ENCODE data around the gene CELF2. TPM values are rescaled to one million over a fixed set of nuclear protein-coding genes. Genes with fewer than 3 reads are reported as not detected.

The CELF2 gene
- polyA plus RNA-seq, 1 donor from 2014 or later: 55.5 TPM

GRCh38 chr10:11095374-11095801 is 77.7 kb downstream of the CELF2 start:
- Histone ChIP-seq H3K27me3 (ENCODE audit: insufficient read depth, low read depth, low read length) (no peaks in the 10 kb centered on the region), H3K27ac (ENCODE audit: low read length) (no peak overlapping the region), H3K36me3 (ENCODE audit: insufficient read depth, low read length) (no peaks in the 10 kb centered on the region), H3K4me3 (ENCODE audit: low read length) (no peak overlapping the region), H3K79me2 (replicated peaks; ENCODE audit: insufficient read depth, low read length) (peaks cover 25% of the 10 kb centered on the region), H3K9ac (ENCODE audit: low read length) (no peak overlapping the region), H4K20me1 (ENCODE audit: insufficient read depth) (no peaks in the 10 kb centered on the region), H2AFZ (ENCODE audit: low read depth, low read length) (no peak overlapping the region), H3F3A (ENCODE audit: insufficient read depth, low read length, poor library complexity, severe bottlenecking) (no peaks in the 10 kb centered on the region), H3K9me3 (ENCODE audit: low read length) (no peaks in the 10 kb centered on the region), H3K4me2 (ENCODE audit: low read length) (no peak overlapping the region), H3K9me2 (ENCODE audit: insufficient read depth, low read length) (no peaks in the 10 kb centered on the region)
- TF ChIP-seq CTCF (IDR thresholded peaks at IDR 0.05; ENCODE audit: poor library complexity, severe bottlenecking) (peak; percentile 15), EZH2 (IDR thresholded peaks at IDR 0.05; ENCODE audit: borderline replicate concordance, insufficient read depth, low read length, poor library complexity, severe bottlenecking) (no peak)

GRCh38 chr10:11096422-11096821 is 78.8 kb downstream of the CELF2 start:
- H3K9me2 ChIP-seq (ENCODE audit: insufficient read depth, low read length): no peaks in the 10 kb centered on the region
- H3K27me3 ChIP-seq (ENCODE audit: insufficient read depth, low read depth, low read length): no peaks in the 10 kb centered on the region
- H2AFZ ChIP-seq (ENCODE audit: low read depth, low read length): no peak overlapping the region
- H3K9me3 ChIP-seq (ENCODE audit: low read length): no peaks in the 10 kb centered on the region
- H3K4me3 ChIP-seq (ENCODE audit: low read length): no peak overlapping the region
- peaks cover 17% of the 10 kb centered on the region for H3K79me2 ChIP-seq (replicated peaks; ENCODE audit: insufficient read depth, low read length)
- H3K9ac ChIP-seq (ENCODE audit: low read length): no peak overlapping the region
- no peak overlapping the region for H3K27ac ChIP-seq (ENCODE audit: low read length)
- H3F3A ChIP-seq (ENCODE audit: insufficient read depth, low read length, poor library complexity, severe bottlenecking): no peaks in the 10 kb centered on the region
- TF ChIP-seq POLR2AphosphoS5 (IDR thresholded peaks at IDR 0.05) (no peak), CTCF (IDR thresholded peaks at IDR 0.05; ENCODE audit: poor library complexity, severe bottlenecking) (no peak), SMC3 (conservative IDR thresholded peaks at IDR 0.05; ENCODE audit: poor library complexity) (no peak), RAD21 (conservative IDR thresholded peaks at IDR 0.05) (no peak), MXI1 (conservative IDR thresholded peaks at IDR 0.05; ENCODE audit: poor library complexity, severe bottlenecking) (no peak), EZH2 (IDR thresholded peaks at IDR 0.05; ENCODE audit: borderline replicate concordance, insufficient read depth, low read length, poor library complexity, severe bottlenecking) (no peak), TAF1 (IDR thresholded peaks at IDR 0.05; ENCODE audit: low read depth) (no peak), EP300 (conservative IDR thresholded peaks at IDR 0.05; ENCODE audit: poor library complexity, severe bottlenecking) (no peak)
- TF ChIP-seq, protein P1, sequence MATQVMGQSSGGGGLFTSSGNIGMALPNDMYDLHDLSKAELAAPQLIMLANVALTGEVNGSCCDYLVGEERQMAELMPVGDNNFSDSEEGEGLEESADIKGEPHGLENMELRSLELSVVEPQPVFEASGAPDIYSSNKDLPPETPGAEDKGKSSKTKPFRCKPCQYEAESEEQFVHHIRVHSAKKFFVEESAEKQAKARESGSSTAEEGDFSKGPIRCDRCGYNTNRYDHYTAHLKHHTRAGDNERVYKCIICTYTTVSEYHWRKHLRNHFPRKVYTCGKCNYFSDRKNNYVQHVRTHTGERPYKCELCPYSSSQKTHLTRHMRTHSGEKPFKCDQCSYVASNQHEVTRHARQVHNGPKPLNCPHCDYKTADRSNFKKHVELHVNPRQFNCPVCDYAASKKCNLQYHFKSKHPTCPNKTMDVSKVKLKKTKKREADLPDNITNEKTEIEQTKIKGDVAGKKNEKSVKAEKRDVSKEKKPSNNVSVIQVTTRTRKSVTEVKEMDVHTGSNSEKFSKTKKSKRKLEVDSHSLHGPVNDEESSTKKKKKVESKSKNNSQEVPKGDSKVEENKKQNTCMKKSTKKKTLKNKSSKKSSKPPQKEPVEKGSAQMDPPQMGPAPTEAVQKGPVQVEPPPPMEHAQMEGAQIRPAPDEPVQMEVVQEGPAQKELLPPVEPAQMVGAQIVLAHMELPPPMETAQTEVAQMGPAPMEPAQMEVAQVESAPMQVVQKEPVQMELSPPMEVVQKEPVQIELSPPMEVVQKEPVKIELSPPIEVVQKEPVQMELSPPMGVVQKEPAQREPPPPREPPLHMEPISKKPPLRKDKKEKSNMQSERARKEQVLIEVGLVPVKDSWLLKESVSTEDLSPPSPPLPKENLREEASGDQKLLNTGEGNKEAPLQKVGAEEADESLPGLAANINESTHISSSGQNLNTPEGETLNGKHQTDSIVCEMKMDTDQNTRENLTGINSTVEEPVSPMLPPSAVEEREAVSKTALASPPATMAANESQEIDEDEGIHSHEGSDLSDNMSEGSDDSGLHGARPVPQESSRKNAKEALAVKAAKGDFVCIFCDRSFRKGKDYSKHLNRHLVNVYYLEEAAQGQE (IDR thresholded peaks at IDR 0.05; ENCODE audit: borderline replicate concordance): no peak
- H3K4me2 ChIP-seq (ENCODE audit: low read length): no peak overlapping the region
- H4K20me1 ChIP-seq (ENCODE audit: insufficient read depth): no peaks in the 10 kb centered on the region
- no peaks in the 10 kb centered on the region for H3K36me3 ChIP-seq (ENCODE audit: insufficient read depth, low read length)
